Measurements from ENCODE around the gene SH2D1B.
"Not testable (repeated sequence)": the region's sequence is repeated elsewhere in the genome, so short reads cannot be mapped to it uniquely, and the experiment has no call there.

Gene SH2D1B

DNA sequence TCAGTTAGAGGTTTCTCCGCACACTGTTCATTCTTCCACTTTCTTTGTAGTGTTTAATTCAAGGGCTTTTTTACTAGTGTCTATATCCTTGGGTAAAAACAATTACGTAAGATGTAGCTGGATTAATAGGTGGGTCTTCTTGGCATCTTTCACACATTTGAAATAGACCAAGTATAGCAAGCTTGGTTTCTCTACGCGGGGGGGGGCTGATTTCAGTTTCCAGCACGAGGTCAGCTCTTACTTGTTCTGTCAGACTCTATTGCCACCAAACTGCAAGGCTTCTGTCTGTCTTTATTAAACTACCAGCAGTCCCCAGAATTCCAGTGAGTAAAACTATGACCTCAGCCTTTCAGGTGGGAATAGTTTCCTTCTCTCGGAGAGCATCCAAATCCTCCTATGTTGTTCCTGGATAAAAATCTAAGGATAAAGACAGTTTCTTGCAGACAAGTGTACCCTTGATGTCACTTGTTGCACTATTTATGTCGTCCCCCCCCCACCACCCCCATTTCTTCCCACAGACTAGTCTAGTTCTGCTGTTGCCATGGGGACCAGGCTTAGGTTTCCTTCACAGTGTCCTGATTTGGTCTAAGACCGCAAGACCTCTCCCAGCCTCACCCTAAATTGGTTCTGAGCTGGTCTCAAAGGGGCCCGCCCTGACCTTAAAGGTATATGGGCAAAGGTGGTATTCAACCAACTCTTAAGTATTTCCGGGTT, 52.3 kb downstream of the SH2D1B start:
- DNase-seq, result no peak

GRCh38 chr1:162358928-162359327, 53.0 kb downstream of the SH2D1B start:
- DNase-seq, result no peak

GRCh38 chr1:162357681-162358266, 54.2 kb downstream of the SH2D1B start:
- no peak for DNase-seq

GRCh38 chr1:162353702-162354101, 58.2 kb downstream of the SH2D1B start:
- no peak for DNase-seq

GRCh38 chr1:162353078-162353477, 58.9 kb downstream of the SH2D1B start:
- no peak for DNase-seq

GRCh38 chr1:162351874-162352273, 60.1 kb downstream of the SH2D1B start:
- not testable (repeated sequence) for DNase-seq

DNA sequence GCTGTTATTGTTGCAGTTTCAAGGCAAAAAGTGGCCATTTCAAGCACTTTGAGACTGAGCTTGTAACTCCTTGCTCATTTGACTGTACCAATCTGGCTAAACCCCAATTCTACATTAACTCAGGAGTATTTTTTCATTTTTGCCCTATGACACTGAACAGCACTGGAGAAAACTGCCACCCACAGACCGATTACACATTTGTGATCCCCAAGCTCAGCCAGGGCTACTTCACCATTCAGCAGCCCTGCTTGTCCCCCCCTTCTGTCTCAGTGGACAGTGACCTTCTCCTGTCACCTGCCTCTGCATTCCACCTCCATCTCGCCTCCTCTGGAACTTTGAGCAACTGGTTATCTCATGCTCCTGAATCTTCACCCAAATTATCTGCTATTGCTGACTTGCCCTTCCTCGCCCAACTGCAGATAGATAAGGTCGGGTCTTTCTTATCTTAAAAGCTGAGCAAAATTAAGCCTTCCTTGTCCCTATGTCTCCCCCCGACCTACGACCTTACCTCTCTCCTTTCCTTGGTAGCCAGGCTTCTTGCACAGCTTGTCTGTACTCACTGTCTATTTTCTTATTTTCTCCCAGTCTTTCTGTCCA, 60.6 kb downstream of the SH2D1B start:
- no peak for DNase-seq

DNA sequence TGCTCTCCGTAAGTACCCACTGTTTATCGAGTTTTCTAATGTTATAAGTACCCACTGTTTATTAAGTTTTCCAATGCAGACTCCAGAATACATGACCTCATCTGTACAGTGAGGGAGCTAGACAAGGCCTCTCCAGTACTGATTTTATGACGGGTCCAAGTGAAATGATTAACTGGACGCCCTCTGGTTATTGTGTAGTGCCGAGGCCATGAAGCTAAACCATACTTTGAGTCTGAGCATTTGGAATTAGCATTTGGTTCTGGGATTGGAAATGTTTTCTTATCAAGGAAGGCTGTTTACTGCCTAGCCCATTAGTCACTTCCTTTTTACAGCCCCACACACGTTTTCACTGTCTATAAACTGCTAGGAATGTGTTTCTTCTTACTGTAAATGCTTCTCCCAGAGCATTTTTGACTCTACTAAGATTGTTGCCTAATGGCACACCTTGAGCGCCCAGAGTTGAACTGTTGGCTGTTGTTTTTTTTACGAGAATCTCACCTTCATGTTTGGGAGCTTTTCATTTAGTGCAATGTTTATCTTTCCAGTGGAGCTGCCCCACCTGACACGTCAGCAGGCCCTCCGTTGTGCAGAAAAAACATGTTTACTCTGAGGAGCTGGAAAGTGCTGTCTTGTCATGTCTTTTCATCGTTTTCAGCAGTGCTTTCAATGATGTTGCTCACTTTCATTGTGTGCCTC, 62.2 kb downstream of the SH2D1B start:
- no peak for DNase-seq

DNA sequence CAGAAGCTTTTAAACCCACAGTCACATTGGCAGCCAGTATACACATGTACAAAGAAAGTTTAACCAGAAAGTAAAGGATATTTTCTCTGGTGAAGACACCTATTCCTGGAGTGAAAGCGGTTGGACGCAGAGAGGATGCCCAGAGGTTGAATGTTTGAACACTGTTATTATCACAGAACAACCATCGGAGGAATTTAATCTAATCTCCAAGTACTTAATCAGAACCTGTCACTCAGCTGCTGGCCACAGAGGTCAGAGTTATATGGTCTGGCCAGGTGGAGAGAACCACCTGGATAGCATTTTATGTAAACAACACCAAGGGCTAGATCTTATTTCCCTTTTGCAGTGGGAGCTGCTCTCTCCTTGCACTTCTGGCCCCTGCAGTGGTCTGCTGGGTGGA, 64.7 kb downstream of the SH2D1B start:
- DNase-seq, result no peak
